HG02623 (cell line): ENCODE measurements around the gene NPC1L1.
"Not testable (repeated sequence)": the region's sequence is repeated elsewhere in the genome, so short reads cannot be mapped to it uniquely, and the experiment has no call there.

Experiments
- ATAC-seq: cut with Tn5 transposase; IDR thresholded peaks from one replicate; pipeline ENCODE4 v1.9.1; 2021; ENCODE audit warnings: moderate library complexity; ENCODE audit not compliant: unreplicated experiment

Gene NPC1L1

DNA sequence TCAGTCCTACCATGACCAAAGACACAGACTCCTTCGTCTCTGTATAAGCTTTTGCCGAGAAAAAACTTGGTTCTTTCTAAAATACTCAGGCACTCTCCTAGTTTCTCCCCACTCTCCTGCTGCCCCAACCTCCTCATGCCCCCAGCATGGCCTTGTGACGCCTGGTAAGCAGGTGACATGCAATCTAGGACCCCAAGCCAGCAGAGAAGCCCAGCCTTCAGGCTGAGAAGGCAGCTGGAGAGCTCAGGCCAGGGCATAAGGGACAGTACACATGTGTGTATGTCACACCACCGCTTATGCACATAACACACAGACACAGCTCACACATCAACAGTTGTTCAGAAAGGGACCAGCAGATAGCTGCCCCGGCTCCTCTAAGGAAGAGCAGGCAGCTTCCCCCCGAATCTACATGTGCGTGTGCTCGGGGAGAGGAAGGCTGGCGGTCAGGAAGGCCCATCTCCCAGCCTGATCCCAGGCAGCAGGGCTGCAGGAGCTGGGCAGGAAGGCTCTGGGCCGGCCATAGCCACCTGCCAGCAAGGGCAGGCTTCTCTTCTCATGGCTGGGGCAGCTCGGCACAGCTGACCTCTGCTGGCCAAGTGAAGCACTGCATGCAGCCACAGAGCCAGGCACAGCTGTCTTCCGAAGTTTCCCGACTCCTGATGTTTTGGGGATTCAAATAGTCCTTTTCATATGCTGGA, 24.1 kb upstream of the NPC1L1 start:
- no peak for ATAC-seq

DNA sequence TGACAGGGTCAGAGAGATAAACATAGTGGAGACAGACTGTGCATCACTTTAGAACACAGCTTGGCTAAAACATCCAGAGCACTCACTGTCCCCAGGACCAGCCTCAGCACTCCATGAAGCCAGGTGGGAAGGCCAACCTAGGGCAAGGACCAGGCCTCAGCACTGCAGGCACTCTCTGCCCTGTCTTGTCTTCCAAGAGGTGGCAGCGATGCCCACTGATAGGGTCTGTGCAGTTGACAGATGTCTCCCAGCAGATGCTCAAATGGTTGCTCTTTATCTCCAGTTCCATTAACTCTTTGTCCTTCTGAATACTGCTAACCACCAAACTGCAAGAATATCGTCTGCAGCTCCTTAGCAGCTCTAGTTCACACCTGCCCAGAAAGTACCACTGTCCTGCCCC, 23.5 kb upstream of the NPC1L1 start:
- no peak for ATAC-seq

DNA sequence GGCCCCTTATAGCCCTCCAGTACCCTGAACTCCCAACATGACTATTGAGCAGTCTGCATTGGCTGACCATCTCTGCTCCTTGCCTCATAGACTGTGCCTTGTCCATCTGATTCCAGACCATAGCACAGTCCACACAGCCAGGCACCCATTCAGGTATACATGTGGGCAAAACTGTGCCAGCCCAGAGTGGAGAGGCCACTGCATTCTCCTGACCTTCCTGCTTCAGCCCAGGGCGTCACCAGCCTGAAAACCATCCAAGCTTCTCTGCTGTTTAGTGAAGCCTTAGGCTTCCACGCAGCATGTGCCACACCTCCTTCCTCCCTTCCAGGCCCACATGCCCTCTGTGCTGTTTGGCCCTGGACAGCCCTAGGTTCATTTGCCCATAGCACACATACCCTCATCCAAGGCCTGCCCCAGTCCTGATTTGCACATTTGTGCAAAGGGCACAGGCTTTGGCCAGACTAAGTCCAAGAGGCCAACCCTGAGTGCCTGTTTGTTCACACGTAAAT, 22.1 kb upstream of the NPC1L1 start:
- ATAC-seq, result no peak

DNA sequence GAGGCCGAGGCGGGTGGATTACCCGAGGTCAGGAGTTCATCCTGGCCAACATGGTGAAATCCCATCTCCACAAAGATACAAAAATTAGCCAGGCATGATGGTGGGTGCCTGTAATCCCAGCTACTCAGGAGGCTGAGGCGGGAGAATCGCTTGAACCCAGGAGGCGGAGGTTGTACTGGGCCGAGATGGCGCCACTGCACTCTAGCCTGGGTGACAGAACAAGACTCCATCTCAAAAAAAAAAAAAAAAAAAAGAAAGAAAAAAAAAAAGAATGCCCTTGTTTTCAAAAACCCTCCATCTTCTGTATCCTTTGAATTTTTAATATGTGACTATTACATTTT, 21.5 kb upstream of the NPC1L1 start:
- not testable (repeated sequence) for ATAC-seq

DNA sequence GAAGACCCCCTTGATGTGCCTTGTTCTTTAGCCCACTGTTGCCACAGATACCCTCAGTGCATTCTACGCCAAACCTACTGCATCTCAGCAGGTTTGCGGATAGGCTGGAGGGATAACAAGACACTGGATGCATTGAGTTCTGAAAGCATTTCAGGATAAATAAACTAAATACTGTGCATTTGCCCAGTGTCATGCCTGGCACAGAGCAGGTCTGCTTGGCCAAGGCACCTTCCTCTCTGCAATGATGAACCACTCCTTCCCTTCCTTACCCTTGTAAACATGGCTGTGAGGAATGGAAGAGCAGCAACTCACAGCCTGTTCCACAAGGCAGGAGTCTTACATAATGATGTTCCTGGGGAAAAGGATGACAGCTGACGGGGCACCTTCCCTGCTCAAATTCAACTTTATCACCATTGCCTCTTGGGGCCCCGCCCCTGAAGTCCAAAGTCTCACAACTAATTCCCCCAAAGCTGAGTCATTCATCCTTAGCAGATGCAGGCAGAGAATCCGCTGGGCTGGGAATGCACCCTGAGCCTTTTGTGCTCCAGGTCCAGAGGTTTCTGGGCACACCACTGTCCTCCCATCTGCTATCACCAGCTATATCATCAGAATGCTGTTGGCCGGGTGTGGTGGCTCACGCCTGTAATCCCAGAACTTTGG, 21.0 kb upstream of the NPC1L1 start:
- no peak for ATAC-seq

DNA sequence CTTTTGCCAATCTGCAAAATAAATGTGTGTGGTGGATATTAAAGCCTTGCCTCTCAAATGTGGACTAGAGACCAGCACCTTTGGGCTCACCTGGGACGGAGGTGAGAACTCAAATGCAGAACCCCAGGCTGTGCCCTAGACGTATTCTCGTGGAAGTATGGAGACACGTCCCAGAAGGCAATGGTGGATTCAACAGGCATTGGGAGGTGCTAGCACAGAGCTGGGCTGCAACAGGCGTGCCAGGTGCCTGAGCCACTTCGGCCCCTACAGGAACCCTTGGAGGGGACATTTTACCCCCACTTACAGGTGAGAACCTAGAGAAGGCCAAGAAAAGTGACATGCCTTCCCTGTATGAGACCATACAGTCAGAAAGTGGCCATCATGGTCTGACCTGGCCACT, 20.4 kb upstream of the NPC1L1 start:
- no peak for ATAC-seq

DNA sequence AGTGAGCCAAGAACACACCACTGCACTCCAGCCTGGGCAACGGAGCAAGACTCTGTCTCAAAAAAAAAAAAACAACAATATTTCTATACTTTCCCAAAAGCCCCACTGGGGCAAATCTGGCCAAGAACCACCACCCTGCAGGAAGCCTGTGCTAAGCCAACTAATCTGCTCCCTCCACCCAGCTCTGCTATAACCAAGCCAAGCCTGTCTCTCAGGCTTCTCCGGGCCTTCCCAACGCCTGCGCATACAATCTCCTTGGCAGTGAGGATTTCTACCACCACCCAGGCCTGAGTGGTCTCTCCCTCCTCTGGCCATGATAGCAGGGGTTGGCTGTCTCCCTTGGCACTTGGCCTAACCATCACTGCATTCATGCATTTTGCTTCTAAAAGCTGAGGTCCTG, 18.4 kb upstream of the NPC1L1 start:
- ATAC-seq, result no peak

DNA sequence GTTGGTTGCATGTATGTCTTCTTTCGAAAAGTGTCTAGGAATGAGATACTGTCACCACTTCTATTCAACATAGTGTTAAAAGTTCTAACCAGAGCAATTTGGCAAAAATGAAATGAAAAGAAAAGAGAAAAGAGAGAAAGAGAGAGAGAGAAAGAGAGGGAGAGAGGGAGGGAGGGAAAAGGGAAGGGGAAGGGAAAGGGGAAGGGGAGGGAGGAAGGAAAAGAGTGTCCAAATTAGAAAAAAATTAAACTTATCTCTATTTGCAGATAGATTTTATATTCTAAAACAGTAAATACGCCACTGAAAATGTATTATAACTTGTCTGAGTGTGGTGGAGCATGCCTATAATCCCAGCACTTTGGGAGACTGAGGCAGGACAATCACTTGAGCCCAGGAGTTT, 16.4 kb upstream of the NPC1L1 start:
- no peak for ATAC-seq

DNA sequence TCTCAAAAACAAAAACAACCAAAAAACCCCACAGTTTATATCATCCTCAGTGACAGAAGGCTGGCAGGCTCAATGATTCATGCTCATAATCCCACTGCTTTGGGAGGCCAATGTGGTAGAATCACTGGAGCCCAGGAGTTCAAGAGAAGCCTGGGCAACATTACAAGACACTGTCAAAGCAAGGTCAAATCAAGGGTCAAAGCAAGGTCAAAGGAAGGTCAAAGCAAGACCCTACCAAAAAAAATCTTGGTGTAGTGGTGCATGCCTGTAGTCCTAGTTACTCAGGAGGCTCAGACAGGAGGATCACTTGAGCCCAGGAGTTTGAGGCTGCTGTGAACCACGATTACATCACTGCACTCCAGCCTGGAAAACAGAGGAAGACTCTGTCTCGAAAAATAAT, 14.2 kb upstream of the NPC1L1 start:
- no peak for ATAC-seq

DNA sequence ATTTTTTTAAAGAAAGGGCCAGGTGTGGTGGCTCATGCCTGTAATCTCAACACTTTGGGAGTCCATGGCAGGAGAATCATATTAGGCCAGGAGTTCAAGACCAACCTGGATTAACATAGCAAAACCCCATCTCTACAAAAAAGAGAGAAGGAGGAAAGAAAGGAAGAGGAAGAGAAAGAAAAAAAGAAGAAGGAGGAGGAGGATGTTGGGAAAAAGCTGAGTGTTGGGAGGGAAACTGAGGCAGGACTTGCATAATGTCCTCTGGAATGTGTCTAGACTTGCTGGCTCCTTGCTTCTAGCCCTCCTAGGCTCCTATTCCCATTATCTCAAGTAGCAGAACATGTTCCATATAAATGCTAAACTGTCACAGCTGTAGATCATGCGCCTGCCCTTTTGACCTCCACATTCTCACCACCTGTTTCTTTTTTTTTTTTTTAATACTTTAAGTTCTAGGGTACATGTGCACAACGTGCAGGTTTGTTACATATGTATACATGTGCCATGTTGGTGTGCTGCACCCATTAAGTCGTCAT, 11.4 kb upstream of the NPC1L1 start:
- ATAC-seq, result not testable (repeated sequence)

DNA sequence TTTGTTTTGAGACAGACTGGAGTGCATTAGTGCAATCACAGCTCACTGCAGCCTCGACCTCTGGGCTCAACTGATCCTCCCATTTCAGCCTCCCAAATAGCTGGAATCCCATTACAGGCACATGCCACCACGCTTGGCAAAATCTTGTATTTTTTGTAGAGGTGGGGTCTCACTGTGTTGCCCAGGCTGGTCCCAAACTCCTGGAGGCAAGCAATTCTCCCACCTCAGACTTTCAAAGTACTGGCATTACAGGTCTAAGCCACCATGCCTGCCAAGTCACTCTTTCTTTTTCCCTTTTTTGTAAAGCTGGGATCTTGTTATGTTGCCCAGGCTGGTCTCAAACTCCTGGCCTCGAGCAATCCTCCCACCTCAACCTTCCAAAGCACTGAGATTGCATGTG, 8.3 kb upstream of the NPC1L1 start:
- ATAC-seq, result no peak

DNA sequence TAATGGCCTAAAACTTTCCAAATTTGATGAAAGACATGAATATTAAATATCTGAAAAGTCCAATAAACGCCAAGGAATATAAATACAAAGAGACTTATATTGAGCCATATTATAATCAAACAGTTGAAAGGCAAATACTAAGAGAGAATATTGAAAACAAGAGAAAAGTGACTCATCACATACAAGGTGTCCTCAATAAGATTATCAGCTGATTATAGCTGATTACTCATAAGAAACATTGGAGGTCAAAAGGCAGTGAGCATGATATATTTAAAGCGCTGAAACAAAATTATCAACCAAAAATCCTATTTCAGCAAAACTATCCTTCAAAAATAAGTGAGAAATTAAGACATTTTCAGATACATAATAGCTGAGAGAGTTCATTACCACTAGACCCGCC, 7.8 kb upstream of the NPC1L1 start:
- no peak for ATAC-seq

DNA sequence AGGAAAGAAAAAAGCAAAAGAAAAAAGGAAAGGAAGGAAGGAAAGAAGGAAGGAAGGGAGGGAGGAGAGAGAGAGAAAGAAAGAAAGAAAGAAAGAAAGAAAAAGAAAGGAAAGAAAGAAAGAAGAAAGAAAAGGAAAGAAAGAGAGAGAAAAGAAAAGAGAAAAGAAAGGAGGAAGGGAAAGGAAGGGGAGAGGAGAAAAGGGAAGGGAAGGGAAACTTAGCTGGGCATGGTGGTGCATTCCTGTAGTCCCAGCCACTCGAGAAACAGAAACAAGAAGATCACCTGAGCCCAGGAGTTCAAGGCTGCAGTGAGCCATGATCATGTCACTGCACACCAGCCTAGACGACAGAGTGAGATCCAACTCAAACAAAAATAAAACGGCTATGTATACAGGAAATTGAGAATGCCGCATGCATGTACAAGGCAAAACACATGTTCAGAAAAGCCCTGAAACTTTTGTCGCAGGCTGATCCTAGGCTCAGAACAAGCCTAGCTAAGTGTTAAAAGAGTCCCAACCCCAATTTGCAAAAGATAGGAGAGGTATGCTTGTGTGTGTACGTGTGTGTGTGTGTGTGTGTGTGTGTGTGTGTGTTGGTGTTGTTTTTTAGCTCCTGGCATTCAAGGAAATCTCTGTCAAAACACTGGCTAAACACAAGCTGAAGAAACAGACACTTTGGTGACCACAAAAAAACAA, 6.6 kb upstream of the NPC1L1 start:
- ATAC-seq, result no peak

DNA sequence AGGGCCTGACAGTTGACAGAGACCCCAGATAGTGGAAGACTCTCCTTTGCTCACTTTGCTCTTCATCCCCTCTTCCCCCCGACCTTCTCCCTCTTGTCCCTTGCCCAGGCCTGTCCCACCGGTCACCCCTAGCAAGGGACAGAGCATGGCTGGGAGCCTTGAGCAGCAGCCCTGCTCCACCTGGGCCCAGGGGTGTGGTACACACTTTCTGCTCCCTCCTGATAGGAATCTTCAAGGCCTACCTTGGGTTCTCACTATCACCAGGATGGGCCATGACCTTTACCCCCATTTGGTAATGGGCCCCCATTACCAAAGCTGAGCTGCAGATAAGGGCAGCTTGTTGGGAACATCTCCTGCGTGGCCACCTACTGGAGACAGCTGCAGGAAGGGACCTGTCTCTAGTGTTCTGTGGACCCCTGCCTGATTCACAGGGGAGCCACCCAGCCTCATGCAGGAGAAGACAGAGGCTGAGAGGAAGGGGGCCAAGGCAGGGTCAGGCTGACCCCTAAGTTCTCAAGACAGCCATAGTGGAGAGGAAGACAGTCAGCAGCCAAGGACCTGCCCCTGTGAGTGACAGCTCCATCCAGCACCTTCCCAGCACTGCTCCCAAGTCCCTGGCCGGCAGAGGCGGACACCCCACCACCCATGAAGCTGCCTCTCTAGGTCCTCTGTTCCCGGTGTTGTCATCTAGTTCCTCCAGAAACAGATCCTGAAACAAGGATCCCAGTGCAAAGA, 913 bp upstream of the NPC1L1 start:
- ATAC-seq, result no peak

DNA sequence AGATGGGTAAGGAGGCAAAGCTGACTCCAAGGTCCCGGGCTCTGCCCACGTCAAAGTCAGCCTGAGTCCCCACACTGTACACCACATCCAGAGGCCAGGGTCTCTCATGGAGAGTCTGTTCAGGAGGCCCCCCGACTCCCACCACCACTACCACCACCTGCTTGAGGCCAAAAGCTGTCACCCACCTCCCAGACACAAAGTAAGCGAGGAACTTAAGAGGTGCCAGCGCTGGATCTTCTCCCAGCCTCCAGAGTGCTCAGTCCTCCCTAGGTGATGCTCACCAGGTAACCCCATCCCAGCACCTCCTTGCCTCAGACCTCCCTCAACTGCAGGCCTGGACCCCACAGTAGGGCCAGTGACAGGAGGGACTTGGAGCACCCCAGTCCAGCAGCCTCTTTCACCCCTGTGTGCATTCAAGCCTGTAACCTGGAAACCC, 520 bp downstream of the NPC1L1 start:
- ATAC-seq, result no peak

DNA sequence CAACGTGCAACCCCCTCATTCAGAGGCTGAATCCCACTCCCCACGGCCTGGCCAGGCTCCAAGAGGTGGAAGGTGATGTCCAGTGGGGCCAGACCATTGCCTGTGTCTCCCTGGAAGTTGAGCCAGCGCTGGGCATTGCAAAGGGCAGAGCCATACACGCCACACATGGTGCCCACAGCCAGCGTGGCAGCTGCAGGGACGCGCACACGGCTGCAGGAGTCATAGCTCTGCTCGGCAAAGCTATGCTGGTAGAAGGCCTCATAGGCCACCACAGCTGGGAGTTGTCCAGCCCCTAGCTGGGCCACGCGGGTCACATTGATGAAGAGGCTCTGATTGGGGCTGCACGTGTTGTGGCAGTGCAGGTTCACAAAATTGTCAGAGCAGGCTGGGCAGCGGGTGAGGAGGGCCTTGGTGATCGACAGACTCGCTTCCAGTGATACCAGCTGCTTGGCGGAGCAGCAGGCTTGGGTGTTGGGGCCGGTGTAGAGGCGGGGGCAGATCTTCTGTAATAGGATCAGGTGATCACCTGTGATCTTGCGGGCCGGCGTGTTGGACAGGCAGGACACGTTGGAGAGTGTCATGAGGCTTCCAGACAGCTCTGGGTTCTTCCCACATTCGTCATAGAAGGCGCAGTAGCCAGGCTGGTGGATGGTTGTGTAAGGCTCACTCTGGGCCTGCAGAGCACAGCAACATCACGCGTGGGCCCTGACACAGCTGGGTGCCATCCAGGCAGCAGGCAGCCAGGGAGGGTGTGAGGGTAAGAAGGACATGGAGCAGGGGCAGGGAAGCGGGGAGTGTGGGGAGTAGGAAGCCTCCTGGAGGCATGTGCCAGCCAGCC, 1.2 kb downstream of the NPC1L1 start:
- no peak for ATAC-seq

DNA sequence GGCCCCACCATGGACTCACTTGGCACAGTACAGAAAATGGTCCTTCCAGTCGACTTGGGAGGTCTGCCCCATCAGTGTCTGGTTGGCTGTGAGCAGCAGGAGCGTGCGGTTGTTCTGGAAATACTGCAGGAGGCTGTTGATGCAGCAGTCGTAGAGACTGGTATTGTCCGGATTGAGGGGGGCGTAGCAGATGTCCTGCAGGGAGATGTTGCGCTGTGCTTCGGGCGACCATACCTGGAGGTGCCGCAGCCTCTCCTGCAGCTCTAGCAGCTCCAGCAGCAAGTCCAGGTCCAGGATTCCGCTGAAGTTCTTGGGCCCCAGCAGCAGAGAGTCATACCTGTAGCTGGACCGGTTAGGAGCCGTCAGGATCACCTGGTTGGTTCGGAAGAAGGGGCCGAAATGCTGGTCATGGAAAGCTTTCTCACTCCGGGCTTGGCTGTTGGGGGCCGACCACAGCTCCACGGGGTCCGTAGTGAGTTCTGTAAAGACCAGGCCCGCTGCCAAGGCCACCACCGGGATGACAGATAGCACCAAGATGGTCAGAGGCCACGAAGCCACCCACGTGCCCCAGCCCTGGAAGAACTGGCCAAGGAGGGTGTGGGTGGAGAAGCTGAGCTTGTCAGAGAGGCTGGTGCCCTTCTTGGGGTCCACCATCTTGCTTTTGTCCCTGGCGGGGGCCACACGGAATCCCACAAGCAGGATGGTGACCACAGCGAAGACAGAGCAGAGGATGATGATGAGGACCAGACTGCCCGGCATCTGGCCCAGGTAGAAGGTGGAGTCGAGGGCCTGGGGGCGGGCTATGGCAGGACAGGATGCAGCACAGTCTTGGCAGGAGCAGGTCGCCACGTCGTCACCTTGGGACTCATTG, 2.1 kb downstream of the NPC1L1 start:
- ATAC-seq, result no peak

DNA sequence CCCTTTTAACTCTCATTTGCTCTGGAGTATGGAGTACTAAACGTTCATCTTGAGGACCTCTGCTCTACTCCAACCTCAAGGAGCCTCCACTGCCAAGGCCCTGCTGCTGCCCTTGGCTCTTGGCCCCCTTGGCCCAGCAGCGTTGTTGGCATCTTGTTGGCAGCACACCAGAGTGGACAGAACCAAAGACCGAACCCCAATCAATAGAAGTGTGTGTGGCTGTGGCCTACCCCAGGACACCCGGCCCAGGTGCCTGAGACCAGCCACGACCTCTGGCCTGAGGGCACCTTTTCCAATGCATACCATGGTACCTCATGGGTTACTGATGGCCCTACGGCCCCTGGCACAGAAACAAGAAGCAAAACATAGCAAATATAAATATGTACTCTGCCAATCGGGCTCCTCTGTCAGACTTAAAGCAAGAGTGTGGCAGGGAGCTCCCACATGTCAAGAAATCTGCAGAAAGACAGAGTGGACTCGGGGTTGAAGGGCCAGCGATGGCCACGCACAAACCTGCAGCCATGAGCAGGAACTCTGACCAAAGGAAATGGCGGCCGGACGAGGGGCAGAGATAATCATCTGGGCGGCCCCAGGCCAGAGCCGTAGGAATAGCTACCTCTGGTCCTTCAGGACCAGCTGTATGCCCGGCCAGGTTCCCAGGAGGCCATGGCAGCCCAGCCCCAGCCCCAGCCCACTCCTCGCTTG, 2.9 kb downstream of the NPC1L1 start:
- ATAC-seq, result no peak

DNA sequence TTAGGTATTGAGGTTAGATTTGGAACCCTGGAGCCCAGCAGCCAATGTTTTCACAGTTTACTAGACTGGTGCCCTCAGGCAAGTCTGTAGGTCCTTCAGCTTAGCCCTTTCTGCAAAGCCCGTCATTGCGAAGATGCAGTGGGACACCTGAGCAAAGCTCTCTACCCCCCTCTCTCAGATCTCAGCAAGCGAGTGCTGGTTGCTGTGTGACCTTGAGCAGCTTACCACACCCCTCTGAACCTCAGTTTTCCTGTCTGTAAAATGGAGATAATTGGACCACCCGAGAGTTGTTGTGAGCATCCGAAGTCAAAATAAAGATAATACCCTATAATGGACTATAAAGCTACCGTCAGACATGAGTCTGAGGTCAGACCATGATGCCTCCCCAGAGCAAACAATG, 3.7 kb downstream of the NPC1L1 start:
- no peak for ATAC-seq
